Parathyroid adenoma (tissue), 2 donors: ENCODE data around the gene ZNF532.

Experiments used
- H2AFZ ChIP-seq: fragments of 300-600 bp; sonication (generic); one replicate; pipeline ENCODE4 v1.7.0; 2017; ENCODE audit warnings: antibody characterized with exemption, mild to moderate bottlenecking
- H3K27ac ChIP-seq: fragments of 300-600 bp; sonication (generic); one replicate; pipeline ENCODE4 v1.7.0; 2017
- H3K27me3 ChIP-seq: fragments of 300-600 bp; sonication (generic); one replicate; pipeline ENCODE4 v1.7.0; 2017; ENCODE audit warnings: low read length; ENCODE audit not compliant: control insufficient read depth, insufficient read depth
- H3K36me3 ChIP-seq: fragments of 300-600 bp; sonication (generic); one replicate; pipeline ENCODE4 v1.7.0; 2017; ENCODE audit warnings: low read length; ENCODE audit not compliant: control insufficient read depth, insufficient read depth
- H3K4me1 ChIP-seq: fragments of 300-600 bp; sonication (generic); one replicate; pipeline ENCODE4 v1.7.0; 2017; ENCODE audit warnings: control low read depth
- H3K4me2 ChIP-seq: fragments of 300-600 bp; sonication (generic); one replicate; pipeline ENCODE4 v1.7.0; 2017; ENCODE audit warnings: low read length
- H3K4me3 ChIP-seq: fragments of 300-600 bp; sonication (generic); one replicate; pipeline ENCODE4 v1.7.0; 2017; ENCODE audit warnings: low read depth, low read length
- H3K79me2 ChIP-seq: fragments of 300-600 bp; sonication (generic); one replicate; pipeline ENCODE4 v1.7.0; 2017; ENCODE audit warnings: control low read depth
- H3K9ac ChIP-seq: fragments of 300-600 bp; sonication (generic); one replicate; pipeline ENCODE4 v1.7.0; 2017; ENCODE audit warnings: mild to moderate bottlenecking
- H3K9me3 ChIP-seq: fragments of 300-600 bp; sonication (generic); one replicate; pipeline ENCODE4 v1.7.0; 2017; ENCODE audit warnings: low read length; ENCODE audit not compliant: control insufficient read depth
- TF ChIP-seq, protein P1 (sequence below): fragments of 300-600 bp; sonication (generic); IDR thresholded peaks from one replicate; pipeline ENCODE4 v1.7.0; 2017; ENCODE audit warnings: antibody characterized with exemption, mild to moderate bottlenecking
- donor health status: primary hyperparathyroidism.

ZNF532 gene

DNA sequence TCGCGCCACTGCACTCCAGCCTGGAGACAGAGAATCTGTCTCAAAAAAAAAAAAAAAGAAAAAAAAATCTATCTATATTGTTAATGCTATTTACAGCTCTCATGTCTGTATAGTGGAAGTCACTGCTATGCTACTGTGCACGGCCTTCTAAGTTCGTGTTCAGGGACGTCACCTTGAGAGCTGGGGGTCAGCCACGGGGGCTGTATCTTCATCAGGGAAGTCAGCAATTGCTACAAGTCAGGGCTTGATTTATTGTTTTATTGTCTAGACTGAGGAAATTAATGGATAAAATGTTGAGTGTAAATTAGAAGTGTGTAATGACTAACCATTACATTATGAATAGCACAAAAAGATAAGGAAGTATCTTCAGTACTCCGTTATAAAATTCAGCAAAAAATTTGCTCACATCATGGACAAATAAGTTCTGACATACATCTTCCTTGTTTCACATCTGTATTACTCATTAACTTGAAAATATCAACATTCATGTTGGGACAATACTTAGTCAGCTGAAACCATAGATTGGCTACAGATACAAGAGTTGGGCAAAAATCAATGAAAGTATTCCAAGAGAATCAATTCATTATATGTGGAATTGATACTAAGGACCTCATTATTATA lies 138.4 kb downstream of the ZNF532 start:
- Histone ChIP-seq H3K4me2 (no peak overlapping the region), H3K4me1 (peaks cover 2% of the 10 kb centered on the region), H3K27me3 (no peaks in the 10 kb centered on the region), H3K4me3 (no peak overlapping the region), H3K79me2 (no peaks in the 10 kb centered on the region), H3K27ac (no peak overlapping the region), H3K9ac (no peak overlapping the region), H3K9me3 (no peaks in the 10 kb centered on the region), H3K36me3 (no peaks in the 10 kb centered on the region), H2AFZ (no peak overlapping the region)
- TF ChIP-seq, protein P1, sequence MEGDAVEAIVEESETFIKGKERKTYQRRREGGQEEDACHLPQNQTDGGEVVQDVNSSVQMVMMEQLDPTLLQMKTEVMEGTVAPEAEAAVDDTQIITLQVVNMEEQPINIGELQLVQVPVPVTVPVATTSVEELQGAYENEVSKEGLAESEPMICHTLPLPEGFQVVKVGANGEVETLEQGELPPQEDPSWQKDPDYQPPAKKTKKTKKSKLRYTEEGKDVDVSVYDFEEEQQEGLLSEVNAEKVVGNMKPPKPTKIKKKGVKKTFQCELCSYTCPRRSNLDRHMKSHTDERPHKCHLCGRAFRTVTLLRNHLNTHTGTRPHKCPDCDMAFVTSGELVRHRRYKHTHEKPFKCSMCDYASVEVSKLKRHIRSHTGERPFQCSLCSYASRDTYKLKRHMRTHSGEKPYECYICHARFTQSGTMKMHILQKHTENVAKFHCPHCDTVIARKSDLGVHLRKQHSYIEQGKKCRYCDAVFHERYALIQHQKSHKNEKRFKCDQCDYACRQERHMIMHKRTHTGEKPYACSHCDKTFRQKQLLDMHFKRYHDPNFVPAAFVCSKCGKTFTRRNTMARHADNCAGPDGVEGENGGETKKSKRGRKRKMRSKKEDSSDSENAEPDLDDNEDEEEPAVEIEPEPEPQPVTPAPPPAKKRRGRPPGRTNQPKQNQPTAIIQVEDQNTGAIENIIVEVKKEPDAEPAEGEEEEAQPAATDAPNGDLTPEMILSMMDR = no peak

DNA sequence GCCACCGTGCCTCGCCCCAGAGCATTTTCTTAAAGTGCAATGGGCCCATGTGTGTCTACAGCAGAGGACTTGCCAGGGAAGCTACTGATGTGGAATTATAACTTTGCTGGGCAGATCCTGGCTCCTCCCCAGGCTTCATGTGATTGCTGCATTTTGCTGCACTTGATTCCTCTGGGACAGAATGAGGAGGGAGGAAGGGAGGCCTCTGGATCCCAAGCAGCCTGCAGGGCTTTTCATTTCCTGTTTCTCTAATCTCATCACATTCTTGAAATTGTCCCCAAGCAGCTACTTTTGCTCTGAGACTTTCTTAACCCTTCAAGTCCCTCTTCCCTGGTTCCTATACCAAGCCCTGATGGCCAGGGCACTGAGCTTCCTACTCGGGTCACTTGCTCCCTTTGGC lies 140.6 kb downstream of the ZNF532 start:
- Histone ChIP-seq H3K79me2 (no peaks in the 10 kb centered on the region), H3K4me3 (no peak overlapping the region), H2AFZ (peak overlapping the region; percentile 16), H3K4me1 (peaks cover 2% of the 10 kb centered on the region), H3K4me2 (no peak overlapping the region), H3K27me3 (no peaks in the 10 kb centered on the region), H3K9me3 (no peaks in the 10 kb centered on the region), H3K27ac (peak overlapping the region; percentile 7), H3K36me3 (no peaks in the 10 kb centered on the region), H3K9ac (no peak overlapping the region)
- TF ChIP-seq, protein P1 = no peak

DNA sequence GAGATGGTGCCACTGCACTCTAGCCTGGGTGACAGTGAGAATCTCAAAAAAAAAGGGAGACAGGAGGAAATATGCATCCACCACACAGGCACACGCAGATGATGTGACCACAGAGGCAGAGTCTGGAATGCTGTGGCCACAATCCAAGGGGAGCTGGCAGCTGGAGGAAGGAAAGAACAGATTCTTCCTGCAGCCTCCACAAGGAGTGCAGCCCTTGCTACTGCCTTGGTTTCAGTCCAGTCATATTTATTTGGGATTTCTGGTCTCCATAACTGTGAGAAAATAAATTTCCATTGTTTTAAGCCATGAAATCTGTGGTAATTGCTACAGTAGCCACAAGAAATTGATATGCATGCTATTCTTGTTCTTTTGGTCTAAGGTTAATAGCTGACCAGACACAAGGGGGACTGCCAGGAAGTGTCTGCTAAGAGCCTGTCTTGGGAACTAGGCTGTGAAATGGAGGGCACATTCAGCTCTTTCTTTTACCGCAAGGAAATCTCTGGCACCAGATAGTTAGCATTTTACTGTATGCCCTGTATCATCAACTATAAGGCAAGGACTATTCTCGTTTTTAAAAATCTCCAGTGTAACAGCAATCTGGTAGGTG lies 141.9 kb downstream of the ZNF532 start:
- Histone ChIP-seq H3K27ac (no peak overlapping the region), H3K9me3 (no peaks in the 10 kb centered on the region), H3K4me1 (peaks cover 2% of the 10 kb centered on the region), H2AFZ (no peak overlapping the region), H3K4me2 (no peak overlapping the region), H3K4me3 (no peak overlapping the region), H3K36me3 (no peaks in the 10 kb centered on the region), H3K27me3 (no peaks in the 10 kb centered on the region), H3K9ac (no peak overlapping the region), H3K79me2 (no peaks in the 10 kb centered on the region)
- TF ChIP-seq, protein P1 = no peak

DNA sequence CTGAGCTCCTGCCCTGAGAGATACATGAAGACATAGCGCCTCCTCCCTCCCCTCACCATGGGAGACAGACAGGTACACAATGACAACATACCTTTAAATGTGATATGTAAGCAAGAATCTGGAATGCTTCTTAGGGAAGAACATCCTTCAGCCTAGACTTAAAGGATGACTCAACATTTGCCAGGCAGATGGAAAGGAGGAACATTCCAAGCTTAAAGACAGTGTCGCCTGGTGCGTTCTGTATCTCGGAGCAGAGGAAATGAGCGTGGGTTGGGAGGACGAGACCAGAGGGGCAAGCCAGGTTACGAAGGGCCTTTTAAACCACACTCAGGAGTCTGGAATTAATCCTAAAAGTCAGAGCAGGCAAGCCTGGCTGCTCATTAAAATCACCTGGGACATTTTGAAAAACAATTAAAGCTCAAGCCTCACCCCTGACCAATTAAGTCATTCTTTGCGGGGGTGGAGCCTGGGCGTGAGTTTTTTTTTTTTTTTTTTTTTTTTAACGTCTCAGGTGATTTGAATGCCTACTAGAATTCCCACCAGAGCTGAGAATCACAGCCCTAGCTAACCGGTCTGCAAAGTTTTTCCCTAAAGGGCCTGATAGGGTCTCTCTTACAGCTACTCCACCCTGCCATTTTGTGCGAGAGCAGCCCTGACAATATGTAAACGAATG lies 143.8 kb downstream of the ZNF532 start:
- Histone ChIP-seq H3K9ac (no peak overlapping the region), H3K9me3 (no peaks in the 10 kb centered on the region), H3K27me3 (no peaks in the 10 kb centered on the region), H3K4me1 (peaks cover 5% of the 10 kb centered on the region), H3K79me2 (no peaks in the 10 kb centered on the region), H3K4me2 (peak overlapping the region; percentile 69), H3K4me3 (peak overlapping the region; percentile 24), H2AFZ (peak overlapping the region; percentile 77), H3K36me3 (no peaks in the 10 kb centered on the region), H3K27ac (no peak overlapping the region)
- TF ChIP-seq, protein P1 = no peak
